HG03135 (cell line): ENCODE data around the gene LAG3.

Experiments
- ATAC-seq: cut with Tn5 transposase; IDR thresholded peaks from one replicate; pipeline ENCODE4 v1.9.1; 2021; ENCODE audit warnings: mild to moderate bottlenecking, moderate library complexity; ENCODE audit not compliant: unreplicated experiment

LAG3 gene

DNA sequence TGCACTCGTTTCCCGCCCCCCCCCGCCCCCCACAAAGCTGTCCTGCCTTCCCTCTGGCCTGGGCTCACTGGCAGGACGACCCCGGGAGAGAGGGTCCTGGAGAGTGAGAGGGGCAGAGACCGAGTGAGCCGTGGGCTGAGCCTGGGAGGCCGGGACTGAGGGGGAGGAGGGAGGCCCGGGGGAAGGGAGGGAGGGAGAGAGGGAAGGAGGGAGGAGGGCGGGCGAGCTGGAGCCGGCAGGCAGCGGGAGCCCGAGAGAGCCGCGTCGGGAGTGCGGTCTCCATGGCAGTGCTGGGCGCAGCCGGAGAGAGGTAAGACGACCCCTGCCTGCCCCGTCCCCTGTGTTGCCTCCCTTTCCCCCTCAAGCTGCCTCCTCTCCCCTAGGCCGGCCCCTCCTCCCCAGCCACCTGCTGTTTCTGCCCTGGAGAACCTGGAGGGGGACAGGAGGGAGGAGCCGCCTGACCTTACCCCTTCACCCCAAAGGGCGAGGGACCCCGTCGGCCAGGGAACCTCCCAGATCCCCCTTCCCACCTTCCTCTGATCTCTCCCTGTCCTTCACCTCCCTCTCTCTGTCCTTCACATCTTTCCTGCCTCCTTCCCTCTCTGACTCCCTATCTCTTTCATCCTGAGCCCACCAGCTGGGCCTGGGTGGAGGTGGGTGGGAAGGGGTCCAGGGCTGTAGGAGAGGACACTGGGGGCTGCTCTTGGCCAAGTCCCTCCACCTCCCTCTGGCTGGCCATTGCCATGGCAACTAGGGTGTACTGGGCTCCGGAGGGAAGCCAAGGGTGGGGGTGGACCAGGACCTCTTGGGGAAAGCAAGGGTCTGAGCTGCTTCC is 49.5 kb downstream of the LAG3 start, which contains the start of gene GPR162:
GPR162 (plus strand) TSS at position 231 of the 835 bp plus-strand sequence. CDS start 2,078 bp downstream, outside the sequence.
- no peak for ATAC-seq

DNA sequence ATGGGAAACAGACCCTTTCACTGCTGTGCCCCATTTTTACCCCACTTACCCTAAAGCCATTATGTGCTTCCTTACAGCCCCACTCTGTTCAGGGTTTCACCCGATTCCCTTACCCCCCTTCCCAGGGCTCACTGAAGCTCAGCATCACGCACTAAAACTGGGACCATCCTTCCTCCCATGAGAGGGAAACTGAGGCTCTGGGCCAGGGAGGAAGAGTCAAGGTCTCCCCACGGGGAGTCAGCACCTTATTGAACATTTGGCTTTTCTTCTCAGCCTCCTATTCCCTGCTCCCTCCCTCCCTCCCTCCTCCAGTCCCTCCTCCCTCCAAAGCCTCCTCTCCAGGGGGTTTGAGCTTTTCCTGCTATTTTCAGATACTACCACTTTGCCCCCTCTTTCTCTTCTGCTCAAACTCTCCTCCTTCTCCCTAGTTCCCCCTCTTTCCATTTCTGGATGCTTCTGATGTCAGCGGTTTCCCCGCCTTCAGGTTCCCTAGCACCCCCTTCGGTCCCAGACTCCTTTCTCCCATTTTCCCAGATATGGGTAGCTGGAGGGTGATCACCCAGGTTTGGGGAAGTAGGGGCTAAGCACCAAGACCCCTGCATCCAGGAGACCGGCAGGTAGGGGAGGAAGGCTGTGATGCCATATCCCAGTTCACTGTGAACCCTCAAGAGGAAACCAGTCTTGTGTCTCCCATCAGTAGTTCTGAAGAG is 50.3 kb downstream of the LAG3 start:
- no peak for ATAC-seq

DNA sequence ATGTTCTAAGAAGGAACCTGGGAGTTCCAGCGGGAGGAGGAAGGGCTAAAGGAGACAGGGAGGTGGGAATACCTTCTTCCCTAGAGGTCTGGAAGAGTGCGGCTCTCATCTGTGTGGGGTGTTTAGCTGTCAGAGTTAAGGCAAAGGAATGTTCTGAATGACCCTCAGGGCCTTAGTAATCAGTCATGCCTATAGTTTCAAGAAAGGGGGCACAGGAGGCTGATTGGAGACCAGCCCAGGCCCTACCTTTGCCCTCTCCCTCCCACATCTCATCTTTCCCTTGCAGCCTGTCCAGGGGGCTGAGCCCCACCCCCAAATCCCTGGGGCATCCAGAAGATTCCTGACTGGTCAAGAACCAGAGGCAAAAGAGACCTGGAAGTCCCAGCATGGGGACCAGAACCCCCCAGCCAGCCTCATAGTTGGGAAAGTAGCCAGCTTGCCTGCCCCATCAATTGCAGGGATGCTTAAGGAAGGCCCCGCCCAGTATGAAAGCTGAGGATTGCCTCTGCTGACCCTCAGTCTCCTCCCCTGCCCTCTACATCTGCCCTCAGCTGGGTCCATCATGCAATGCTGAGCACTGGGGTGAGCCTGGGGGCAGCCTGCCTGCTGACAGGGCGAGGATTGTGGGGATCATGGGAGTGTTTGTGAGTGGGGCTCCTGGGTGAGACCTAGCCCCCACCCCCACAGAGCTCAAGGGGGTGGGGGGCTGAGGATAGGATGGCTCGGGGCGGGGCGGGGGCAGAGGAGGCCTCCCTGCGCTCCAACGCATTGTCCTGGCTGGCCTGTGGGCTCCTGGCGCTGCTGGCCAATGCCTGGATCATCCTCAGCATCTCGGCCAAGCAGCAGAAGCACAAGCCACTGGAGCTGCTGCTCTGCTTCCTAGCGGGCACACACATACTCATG is 51.1 kb downstream of the LAG3 start:
- ATAC-seq, result no peak

DNA sequence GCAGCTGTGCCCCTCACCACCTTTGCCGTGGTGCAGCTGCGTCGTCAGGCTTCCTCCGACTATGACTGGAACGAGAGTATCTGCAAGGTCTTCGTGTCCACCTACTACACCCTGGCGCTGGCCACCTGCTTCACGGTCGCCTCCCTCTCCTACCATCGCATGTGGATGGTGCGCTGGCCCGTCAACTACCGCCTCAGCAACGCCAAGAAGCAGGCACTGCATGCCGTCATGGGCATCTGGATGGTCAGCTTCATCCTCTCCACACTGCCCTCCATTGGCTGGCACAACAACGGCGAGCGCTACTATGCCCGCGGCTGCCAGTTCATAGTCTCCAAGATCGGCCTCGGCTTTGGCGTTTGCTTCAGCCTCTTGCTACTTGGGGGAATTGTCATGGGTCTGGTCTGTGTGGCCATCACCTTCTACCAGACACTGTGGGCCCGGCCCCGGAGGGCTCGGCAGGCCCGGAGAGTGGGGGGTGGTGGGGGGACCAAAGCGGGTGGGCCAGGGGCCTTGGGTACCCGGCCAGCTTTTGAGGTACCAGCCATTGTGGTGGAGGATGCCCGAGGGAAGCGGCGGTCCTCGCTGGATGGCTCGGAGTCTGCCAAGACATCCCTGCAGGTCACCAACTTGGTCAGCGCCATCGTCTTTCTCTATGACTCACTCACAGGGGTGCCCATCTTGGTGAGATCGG is 51.9 kb downstream of the LAG3 start:
- no peak for ATAC-seq

DNA sequence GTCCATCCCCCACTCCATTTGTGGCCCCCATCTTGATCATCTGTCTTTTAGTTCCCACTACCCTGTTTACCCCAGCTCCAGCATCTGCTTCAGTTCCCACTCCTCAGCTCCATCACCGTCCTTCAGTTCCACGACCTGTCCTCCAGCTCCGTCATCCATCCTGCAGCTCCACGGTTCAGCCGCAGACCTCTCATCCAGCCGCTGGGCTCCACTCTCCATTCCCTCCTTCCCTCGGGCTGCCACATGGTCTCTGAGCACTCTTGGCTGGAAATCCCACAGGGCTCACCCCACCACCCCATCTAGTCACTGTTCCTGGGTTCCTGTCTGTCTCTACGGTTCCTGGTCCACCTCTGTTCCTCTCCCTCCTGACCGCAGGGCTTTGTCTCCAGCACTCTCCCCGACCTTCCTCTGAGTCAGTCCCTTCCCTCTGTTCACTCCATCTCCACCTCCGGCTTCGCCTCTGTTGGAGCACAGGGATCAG is 52.6 kb downstream of the LAG3 start:
- ATAC-seq, result no peak

DNA sequence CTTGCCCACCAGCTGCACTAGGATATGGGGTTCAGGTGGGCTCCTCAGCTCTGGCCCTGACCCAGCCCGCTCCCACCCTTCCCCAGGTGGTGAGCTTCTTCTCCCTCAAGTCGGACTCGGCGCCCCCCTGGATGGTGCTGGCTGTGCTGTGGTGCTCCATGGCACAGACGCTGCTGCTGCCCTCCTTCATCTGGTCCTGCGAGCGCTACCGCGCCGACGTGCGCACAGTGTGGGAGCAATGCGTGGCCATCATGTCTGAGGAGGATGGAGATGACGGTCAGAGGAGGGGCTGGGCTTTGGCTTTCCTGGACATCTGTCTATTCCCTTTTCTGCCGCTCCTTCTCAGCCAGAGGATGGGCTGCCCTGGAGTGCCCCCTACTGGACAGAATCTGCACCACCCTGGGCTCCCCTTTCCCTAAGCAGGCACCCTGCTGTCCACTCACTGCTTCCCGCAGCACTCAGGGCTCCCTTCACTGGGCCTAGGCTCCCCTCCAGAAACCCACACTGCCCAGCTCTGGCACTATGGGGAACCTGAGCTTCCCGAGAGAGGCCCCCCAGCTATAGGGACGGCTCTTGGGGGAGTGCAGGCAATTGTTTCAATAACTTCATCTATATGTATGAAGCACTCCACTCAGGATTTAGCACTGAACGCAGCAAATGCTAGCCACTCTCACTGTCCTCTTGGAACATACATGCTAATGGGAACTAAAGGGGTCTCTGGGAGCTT is 53.2 kb downstream of the LAG3 start:
- ATAC-seq, result no peak

DNA sequence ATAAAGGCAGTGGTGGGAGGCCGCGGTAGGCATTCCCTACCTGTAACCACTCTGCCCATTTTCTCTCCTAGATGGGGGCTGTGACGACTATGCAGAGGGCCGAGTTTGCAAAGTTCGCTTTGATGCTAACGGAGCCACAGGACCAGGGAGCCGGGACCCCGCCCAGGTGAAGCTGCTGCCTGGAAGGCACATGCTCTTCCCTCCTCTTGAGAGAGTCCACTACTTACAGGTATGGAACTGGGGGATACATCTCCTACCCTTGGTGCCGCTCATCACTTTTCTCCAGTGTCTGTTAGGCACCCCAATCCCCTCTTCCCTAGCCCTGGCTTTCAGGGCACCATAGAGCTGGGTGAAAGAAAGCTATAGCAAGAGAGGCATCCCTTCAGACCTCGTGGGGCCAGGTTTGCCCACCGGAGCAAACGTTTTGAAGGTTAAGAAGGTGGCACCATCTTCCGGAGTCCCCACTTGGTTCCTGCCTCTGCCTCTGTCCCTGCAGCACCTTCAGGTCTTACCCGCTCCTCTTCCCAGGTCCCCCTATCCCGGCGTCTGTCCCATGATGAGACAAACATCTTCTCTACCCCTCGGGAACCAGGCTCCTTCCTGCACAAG is 53.9 kb downstream of the LAG3 start:
- no peak for ATAC-seq

DNA sequence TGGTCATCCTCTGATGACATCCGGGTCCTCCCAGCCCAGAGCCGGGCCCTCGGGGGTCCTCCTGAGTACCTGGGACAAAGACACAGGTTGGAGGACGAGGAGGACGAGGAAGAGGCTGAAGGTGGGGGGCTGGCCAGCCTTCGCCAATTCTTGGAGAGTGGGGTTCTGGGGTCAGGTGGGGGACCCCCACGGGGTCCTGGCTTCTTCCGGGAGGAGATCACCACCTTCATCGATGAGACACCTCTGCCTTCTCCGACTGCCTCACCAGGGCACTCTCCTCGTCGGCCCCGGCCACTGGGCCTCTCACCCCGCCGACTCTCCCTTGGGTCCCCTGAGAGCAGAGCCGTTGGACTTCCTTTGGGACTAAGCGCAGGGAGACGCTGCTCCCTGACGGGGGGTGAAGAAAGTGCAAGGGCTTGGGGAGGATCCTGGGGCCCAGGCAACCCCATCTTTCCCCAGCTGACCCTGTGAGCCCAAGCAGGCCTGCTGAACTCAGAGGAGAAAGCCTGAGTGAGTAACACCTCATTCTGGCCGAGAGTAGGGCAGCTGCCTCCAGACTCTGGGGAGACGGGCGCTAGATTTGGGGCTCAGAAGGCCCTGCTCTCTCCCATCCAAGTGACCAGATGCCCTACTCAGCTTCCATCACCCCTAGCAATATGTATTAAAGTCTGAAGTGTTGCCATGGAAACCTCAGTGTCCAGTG is 54.6 kb downstream of the LAG3 start:
- no peak for ATAC-seq

DNA sequence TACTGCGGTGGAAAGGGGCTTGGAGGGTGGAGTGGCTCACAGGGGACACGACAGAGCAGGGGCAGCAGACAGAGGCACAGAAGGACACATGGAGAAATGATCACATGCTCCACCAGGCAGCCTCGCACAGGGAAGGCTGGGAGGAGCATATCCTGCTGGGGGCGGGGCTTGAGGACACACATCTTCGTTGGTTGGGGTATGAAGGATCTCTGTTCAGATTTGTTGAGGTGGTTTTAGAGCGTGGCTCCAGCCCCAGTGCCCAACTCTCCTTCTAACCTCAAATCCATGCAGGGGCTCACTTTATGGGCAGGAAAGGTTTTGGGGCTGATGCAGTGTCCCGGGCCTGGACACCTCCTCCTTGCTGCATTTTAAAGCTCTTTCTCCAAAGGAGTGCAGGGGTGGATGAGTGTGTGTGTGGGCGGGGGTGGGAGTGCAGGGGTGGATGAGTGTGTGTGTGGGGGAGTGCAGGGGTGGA is 55.2 kb downstream of the LAG3 start:
- no peak for ATAC-seq
